SH-SY5Y (cell line): ENCODE results near the gene USP47.

Source experiments
- GATA2 ChIP-seq: IDR thresholded peaks from 2 replicates; pipeline ENCODE4 v1.6.1; 2011; ENCODE audit warnings: mild to moderate bottlenecking, low read depth, low read length
- GATA3 ChIP-seq: IDR thresholded peaks from 2 replicates; pipeline ENCODE4 v1.6.1; 2011; ENCODE audit warnings: low read depth, mild to moderate bottlenecking, low read length, moderate library complexity

GRCh38 chr11:11965192-11965591, 123.4 kb downstream of the USP47 start:
- TF ChIP-seq GATA2 (no peak), GATA3 (no peak)
